Measurements from ENCODE around the gene RAB25. TPM values are rescaled to one million over a fixed set of nuclear protein-coding genes. Genes with fewer than 3 reads are reported as not detected.
A peak's percentile ranks its signal among the peaks of the same experiment; 100 is the strongest.
"Not testable (repeated sequence)": the region's sequence is repeated elsewhere in the genome, so short reads cannot be mapped to it uniquely, and the experiment has no call there.

The RAB25 gene
- 2.2 TPM for total RNA-seq (ENCODE audit: insufficient read depth, low replicate concordance)

GRCh38 chr1:156060937-156061636 is at the start of gene RAB25:
Gene RAB25, plus strand, starts transcription at chr1:156061160. Its CDS starts 241 bp downstream, at chr1:156061401.
- DNase-seq (ENCODE audit: low spot score): peak; percentile 74

GRCh38 chr1:156012051-156012817 is 48.7 kb upstream of the RAB25 start:
- DNase-seq (ENCODE audit: low spot score): no peak

- DNase-seq (ENCODE audit: low spot score): no peak
These were observed 46.1 kb upstream of the RAB25 start for GRCh38 chr1:156014829-156015228.

- no peak for DNase-seq (ENCODE audit: low spot score)
These were observed 41.0 kb upstream of the RAB25 start for GRCh38 chr1:156019946-156020292.

- peak; percentile 97 for DNase-seq (ENCODE audit: low spot score)
These were observed 40.5 kb upstream of the RAB25 start, which contains the start of gene SSR2 for GRCh38 chr1:156020293-156021092. Gene SSR2, minus strand, starts transcription at chr1:156020951. Its CDS starts 784 bp downstream, at chr1:156020167.

GRCh38 chr1:156021093-156021428 is 39.9 kb upstream of the RAB25 start:
- no peak for DNase-seq (ENCODE audit: low spot score)

- DNase-seq (ENCODE audit: low spot score): no peak
These were observed 39.0 kb upstream of the RAB25 start for GRCh38 chr1:156021954-156022353.

GRCh38 chr1:156024801-156025200 is 36.2 kb upstream of the RAB25 start:
- DNase-seq (ENCODE audit: low spot score): no peak

GRCh38 chr1:156025876-156026275 is 35.1 kb upstream of the RAB25 start:
- peak; percentile 19 for DNase-seq (ENCODE audit: low spot score)

- DNase-seq (ENCODE audit: low spot score): no peak
These were observed 34.4 kb upstream of the RAB25 start for GRCh38 chr1:156026588-156026987.

- DNase-seq (ENCODE audit: low spot score): peak; percentile 43
These were observed 27.9 kb upstream of the RAB25 start for GRCh38 chr1:156033011-156033410.

GRCh38 chr1:156034991-156035390 is 26.0 kb upstream of the RAB25 start:
- not testable (repeated sequence) for DNase-seq (ENCODE audit: low spot score)

GRCh38 chr1:156042828-156043227 is 18.1 kb upstream of the RAB25 start:
- DNase-seq (ENCODE audit: low spot score): no peak

GRCh38 chr1:156045076-156045475 is 15.9 kb upstream of the RAB25 start:
- DNase-seq (ENCODE audit: low spot score): no peak

- DNase-seq (ENCODE audit: low spot score): no peak
These were observed 12.2 kb upstream of the RAB25 start for GRCh38 chr1:156048663-156049258.

GRCh38 chr1:156050376-156050775 is 10.6 kb upstream of the RAB25 start:
- DNase-seq (ENCODE audit: low spot score): no peak

- no peak for DNase-seq (ENCODE audit: low spot score)
These were observed 9.8 kb upstream of the RAB25 start for GRCh38 chr1:156051011-156051725.

- DNase-seq (ENCODE audit: low spot score): peak; percentile 69
These were observed 7.8 kb upstream of the RAB25 start for GRCh38 chr1:156052862-156053767.

- peak; percentile 89 for DNase-seq (ENCODE audit: low spot score)
These were observed 7.0 kb upstream of the RAB25 start, which contains the start of gene UBQLN4 for GRCh38 chr1:156053768-156054499. Gene UBQLN4, minus strand, starts transcription at chr1:156053798. Its CDS starts 97 bp downstream, at chr1:156053701.

Data from umbilical cord (tissue), 2 donors.